ENCODE results near the gene WNT9B. TPM values are rescaled to one million over a fixed set of nuclear protein-coding genes. Genes with fewer than 3 reads are reported as not detected.
A peak's percentile ranks its signal among the peaks of the same experiment; 100 is the strongest.

The WNT9B gene
- total and polyA plus RNA-seq, 9 donors, result 0.04 to 0.52 (median 0.11) TPM; not detected in 5

GRCh38 chr17:46869975-46870803, 18.8 kb downstream of the WNT9B start:
- no peak overlapping the region for H3K27ac ChIP-seq (ENCODE audit: low read length)
- H3K4me3 ChIP-seq (ENCODE audit: low read length), result no peak overlapping the region
- WGBS (ENCODE audit: insufficient coverage), result 81% methylated on average over 8 of the region's 9 CpGs
- no peaks in the 10 kb centered on the region for H3K4me1 ChIP-seq (ENCODE audit: control insufficient read depth, insufficient read depth, low read length)
- H3K36me3 ChIP-seq (ENCODE audit: control insufficient read depth, insufficient read depth, low read length), result no peaks in the 10 kb centered on the region
- no peak for DNase-seq
- no peaks in the 10 kb centered on the region for H3K9me3 ChIP-seq (replicated peaks; ENCODE audit: control insufficient read depth, low read depth, low read length)
- H3K27me3 ChIP-seq (ENCODE audit: control insufficient read depth, insufficient read depth, low read length), result peaks cover 6% of the 10 kb centered on the region

- DNase-seq, result no peak
- no peaks in the 10 kb centered on the region for H3K27me3 ChIP-seq (ENCODE audit: control insufficient read depth, insufficient read depth, low read length)
- H3K4me3 ChIP-seq (ENCODE audit: low read length), result no peak overlapping the region
- WGBS (ENCODE audit: insufficient coverage), result 88% methylated on average over 16 of the region's 16 CpGs
- H3K4me1 ChIP-seq (ENCODE audit: control insufficient read depth, insufficient read depth, low read length), result no peaks in the 10 kb centered on the region
- H3K36me3 ChIP-seq (ENCODE audit: control insufficient read depth, insufficient read depth, low read length), result no peaks in the 10 kb centered on the region
- no peaks in the 10 kb centered on the region for H3K9me3 ChIP-seq (replicated peaks; ENCODE audit: control insufficient read depth, low read depth, low read length)
- H3K27ac ChIP-seq (ENCODE audit: low read length), result no peak overlapping the region
Observed at GRCh38 chr17:46872421-46872820, 21.0 kb downstream of the WNT9B start.

DNA sequence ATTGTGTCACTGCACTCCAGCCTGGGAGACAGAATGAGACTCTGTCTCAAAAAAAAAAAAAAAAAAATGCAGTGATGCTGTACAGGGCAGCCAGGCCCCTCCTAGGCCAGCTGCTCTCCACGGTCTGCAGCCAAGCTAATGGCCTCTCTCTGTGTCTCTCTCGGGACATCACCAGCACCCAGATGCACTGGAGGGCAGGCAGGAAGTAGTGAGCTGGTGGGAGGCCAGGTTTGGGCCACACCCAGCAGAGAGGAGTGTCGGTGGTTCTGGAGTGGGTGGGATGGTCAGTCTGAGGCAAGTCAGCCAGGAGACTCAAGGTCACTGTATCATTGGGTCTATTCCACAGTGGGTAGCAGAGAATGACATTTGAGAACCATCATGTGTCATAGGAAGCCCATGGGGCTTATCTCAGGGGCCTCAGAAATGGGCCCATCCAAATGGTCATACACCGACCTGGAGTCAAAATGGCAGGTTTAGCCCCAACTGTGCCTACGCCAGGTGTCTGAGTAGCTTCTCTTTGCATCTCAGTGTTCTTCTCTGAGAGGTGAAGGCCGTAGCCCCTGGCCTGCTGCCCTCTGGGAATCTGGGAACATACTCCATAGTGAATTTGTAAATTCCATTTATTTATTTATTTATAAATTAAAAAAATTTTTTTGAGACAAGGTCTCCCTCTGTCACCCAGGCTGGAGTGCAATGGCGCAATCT, 22.7 kb downstream of the WNT9B start:
- H3K4me1 ChIP-seq (ENCODE audit: control insufficient read depth, insufficient read depth, low read length), result no peaks in the 10 kb centered on the region
- peaks cover 3% of the 10 kb centered on the region for H3K27me3 ChIP-seq (ENCODE audit: control insufficient read depth, insufficient read depth, low read length)
- no peak overlapping the region for H3K4me3 ChIP-seq (ENCODE audit: low read length)
- no peaks in the 10 kb centered on the region for H3K36me3 ChIP-seq (ENCODE audit: control insufficient read depth, insufficient read depth, low read length)
- no peak for DNase-seq
- WGBS (ENCODE audit: insufficient coverage), result 69% methylated on average over 4 of the region's 7 CpGs
- H3K9me3 ChIP-seq (replicated peaks; ENCODE audit: control insufficient read depth, low read depth, low read length), result no peaks in the 10 kb centered on the region
- H3K27ac ChIP-seq (ENCODE audit: low read length), result no peak overlapping the region

DNA sequence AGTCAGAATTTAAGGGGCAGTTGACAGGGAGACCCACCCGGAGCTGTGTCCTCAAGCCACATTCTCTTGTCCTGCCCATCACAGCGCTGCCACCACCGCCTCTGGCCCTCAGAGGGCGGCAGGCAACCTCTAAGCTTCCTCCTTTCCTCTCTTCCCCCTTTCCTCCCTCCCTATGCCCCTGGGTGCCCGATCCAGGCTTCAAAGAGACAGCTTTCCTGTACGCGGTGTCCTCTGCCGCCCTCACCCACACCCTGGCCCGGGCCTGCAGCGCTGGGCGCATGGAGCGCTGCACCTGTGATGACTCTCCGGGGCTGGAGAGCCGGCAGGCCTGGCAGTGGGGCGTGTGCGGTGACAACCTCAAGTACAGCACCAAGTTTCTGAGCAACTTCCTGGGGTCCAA, 23.5 kb downstream of the WNT9B start:
- H3K36me3 ChIP-seq (ENCODE audit: control insufficient read depth, insufficient read depth, low read length), result no peaks in the 10 kb centered on the region
- WGBS (ENCODE audit: insufficient coverage), result 78% methylated on average over 16 of the region's 16 CpGs

GRCh38 chr17:46875849-46876352, 24.5 kb downstream of the WNT9B start:
- DNase-seq, result no peak
- WGBS (ENCODE audit: insufficient coverage), result 77% methylated on average over 12 of the region's 13 CpGs
- no peaks in the 10 kb centered on the region for H3K9me3 ChIP-seq (replicated peaks; ENCODE audit: control insufficient read depth, low read depth, low read length)
- H3K27ac ChIP-seq (ENCODE audit: low read length), result no peak overlapping the region
- H3K36me3 ChIP-seq (ENCODE audit: control insufficient read depth, insufficient read depth, low read length), result no peaks in the 10 kb centered on the region
- H3K4me1 ChIP-seq (ENCODE audit: control insufficient read depth, insufficient read depth, low read length), result no peaks in the 10 kb centered on the region
- H3K27me3 ChIP-seq (ENCODE audit: control insufficient read depth, insufficient read depth, low read length), result peaks cover 3% of the 10 kb centered on the region
- no peak overlapping the region for H3K4me3 ChIP-seq (ENCODE audit: low read length)

More for the DNA sequence above, 23.5 kb downstream of the WNT9B start:
- H3K9me3 ChIP-seq (replicated peaks; ENCODE audit: control insufficient read depth, low read depth, low read length), result no peaks in the 10 kb centered on the region
- no peak overlapping the region for H3K27ac ChIP-seq (ENCODE audit: low read length)
- DNase-seq, result no peak
- H3K4me3 ChIP-seq (ENCODE audit: low read length), result no peak overlapping the region
- H3K4me1 ChIP-seq (ENCODE audit: control insufficient read depth, insufficient read depth, low read length), result no peaks in the 10 kb centered on the region
- H3K27me3 ChIP-seq (ENCODE audit: control insufficient read depth, insufficient read depth, low read length), result peaks cover 3% of the 10 kb centered on the region

GRCh38 chr17:46876353-46876887, 25.0 kb downstream of the WNT9B start:
- Histone ChIP-seq H3K36me3 (ENCODE audit: control insufficient read depth, insufficient read depth, low read length) (no peaks in the 10 kb centered on the region), H3K4me3 (ENCODE audit: low read length) (no peak overlapping the region), H3K4me1 (ENCODE audit: control insufficient read depth, insufficient read depth, low read length) (no peaks in the 10 kb centered on the region), H3K27me3 (ENCODE audit: control insufficient read depth, insufficient read depth, low read length) (peaks cover 3% of the 10 kb centered on the region), H3K9me3 (replicated peaks; ENCODE audit: control insufficient read depth, low read depth, low read length) (no peaks in the 10 kb centered on the region), H3K27ac (ENCODE audit: low read length) (no peak overlapping the region)
- no peak for DNase-seq
- 45% methylated on average over 10 of the region's 12 CpGs for WGBS (ENCODE audit: insufficient coverage)

DNA sequence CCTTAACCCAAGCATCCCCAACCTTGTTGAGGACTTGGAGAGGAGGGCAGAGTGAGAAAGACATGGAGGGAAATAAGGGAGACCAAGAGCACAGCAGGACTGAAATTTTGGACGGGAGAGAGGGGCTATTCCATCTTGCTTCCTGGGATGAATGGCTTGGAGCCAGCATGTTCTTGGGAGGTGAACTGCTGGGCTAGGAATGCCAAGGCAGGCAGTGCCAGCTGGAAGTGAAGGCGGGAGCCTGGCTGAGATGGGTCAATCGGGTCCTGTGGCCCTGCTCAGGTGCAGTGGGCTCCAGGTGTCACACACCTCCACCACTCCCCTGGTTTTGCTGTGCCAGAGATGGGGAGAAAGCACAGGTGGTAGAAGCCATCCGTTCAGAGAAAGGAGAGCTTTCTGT, 25.5 kb downstream of the WNT9B start:
- DNase-seq, result no peak
- WGBS (ENCODE audit: insufficient coverage), result 70% methylated on average over 2 of the region's 4 CpGs
- no peaks in the 10 kb centered on the region for H3K9me3 ChIP-seq (replicated peaks; ENCODE audit: control insufficient read depth, low read depth, low read length)
- no peaks in the 10 kb centered on the region for H3K36me3 ChIP-seq (ENCODE audit: control insufficient read depth, insufficient read depth, low read length)
- no peak overlapping the region for H3K4me3 ChIP-seq (ENCODE audit: low read length)
- no peak overlapping the region for H3K27ac ChIP-seq (ENCODE audit: low read length)
- H3K4me1 ChIP-seq (ENCODE audit: control insufficient read depth, insufficient read depth, low read length), result no peaks in the 10 kb centered on the region
- H3K27me3 ChIP-seq (ENCODE audit: control insufficient read depth, insufficient read depth, low read length), result peaks cover 3% of the 10 kb centered on the region

DNA sequence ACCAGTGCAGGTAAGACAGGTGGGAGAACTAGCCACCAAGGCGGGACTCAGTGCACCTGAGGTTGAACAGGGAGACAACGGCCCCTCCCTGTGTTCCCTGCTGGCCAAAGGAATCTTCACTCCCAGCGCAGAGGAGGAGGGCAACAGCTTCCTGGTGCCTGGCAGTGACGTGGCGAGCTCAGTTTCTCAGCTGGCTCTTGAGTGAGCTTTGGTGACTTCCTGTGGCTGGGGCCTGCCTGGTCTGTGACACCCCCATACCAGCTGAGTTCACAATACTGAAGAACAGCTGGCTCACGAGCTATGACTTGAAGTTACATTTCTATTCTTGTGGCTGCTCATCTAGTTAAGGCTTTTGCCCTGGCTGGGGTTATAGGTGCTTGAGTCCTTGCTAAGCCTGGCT, 26.1 kb downstream of the WNT9B start:
- Histone ChIP-seq H3K27me3 (ENCODE audit: control insufficient read depth, insufficient read depth, low read length) (peaks cover 3% of the 10 kb centered on the region), H3K4me3 (ENCODE audit: low read length) (no peak overlapping the region), H3K4me1 (ENCODE audit: control insufficient read depth, insufficient read depth, low read length) (no peaks in the 10 kb centered on the region), H3K36me3 (ENCODE audit: control insufficient read depth, insufficient read depth, low read length) (no peaks in the 10 kb centered on the region), H3K27ac (ENCODE audit: low read length) (no peak overlapping the region), H3K9me3 (replicated peaks; ENCODE audit: control insufficient read depth, low read depth, low read length) (no peaks in the 10 kb centered on the region)
- WGBS (ENCODE audit: insufficient coverage), result 60% methylated on average over 5 of the region's 6 CpGs
- peak; percentile 23 for DNase-seq

DNA sequence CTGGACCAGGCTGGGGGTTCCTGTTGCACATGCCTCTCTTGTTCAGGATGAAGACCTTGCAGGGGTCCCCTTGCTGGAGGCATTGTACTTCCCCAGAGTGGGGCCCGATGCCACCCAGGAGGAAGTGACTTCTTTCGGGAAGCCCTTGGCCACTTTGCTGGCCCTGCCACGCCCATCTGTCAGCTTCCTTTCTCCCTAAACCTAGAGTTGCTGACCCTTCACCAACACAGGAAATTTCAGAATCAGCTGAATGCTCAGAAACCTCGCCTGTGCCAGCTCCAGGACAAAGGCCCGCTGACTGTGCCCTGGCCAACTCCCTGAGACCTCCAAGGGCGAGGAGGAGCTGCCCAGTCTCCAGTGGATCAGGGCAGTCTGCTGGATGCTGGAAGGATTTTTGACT, 26.7 kb downstream of the WNT9B start:
- peak; percentile 62 for DNase-seq
- Histone ChIP-seq H3K4me3 (ENCODE audit: low read length) (no peak overlapping the region), H3K27ac (ENCODE audit: low read length) (no peak overlapping the region), H3K9me3 (replicated peaks; ENCODE audit: control insufficient read depth, low read depth, low read length) (no peaks in the 10 kb centered on the region), H3K36me3 (ENCODE audit: control insufficient read depth, insufficient read depth, low read length) (no peaks in the 10 kb centered on the region), H3K4me1 (ENCODE audit: control insufficient read depth, insufficient read depth, low read length) (no peaks in the 10 kb centered on the region), H3K27me3 (ENCODE audit: control insufficient read depth, insufficient read depth, low read length) (peaks cover 3% of the 10 kb centered on the region)
- WGBS (ENCODE audit: insufficient coverage), result 49% methylated on average over 6 of the region's 6 CpGs

DNA sequence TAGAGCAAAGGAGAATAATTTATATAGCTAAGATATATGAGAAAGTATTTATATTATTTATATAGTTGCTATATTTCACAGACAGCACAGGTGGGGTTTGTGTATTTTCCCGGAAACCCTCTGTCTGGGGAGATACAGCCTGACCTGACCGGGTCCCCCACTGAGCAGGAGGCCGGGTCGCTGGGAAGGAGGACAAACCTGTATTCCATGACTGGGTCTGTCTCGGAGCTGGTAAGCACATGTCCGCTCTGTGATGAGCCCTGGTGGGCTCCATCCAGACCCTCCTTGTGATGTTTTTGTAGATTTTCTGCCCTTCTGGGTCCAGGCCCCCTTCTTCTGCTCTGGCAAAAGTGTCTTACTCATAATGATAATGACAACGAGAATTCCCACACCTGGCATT, 27.7 kb downstream of the WNT9B start:
- Histone ChIP-seq H3K27me3 (ENCODE audit: control insufficient read depth, insufficient read depth, low read length) (peaks cover 7% of the 10 kb centered on the region), H3K27ac (ENCODE audit: low read length) (no peak overlapping the region), H3K36me3 (ENCODE audit: control insufficient read depth, insufficient read depth, low read length) (no peaks in the 10 kb centered on the region), H3K9me3 (replicated peaks; ENCODE audit: control insufficient read depth, low read depth, low read length) (no peaks in the 10 kb centered on the region), H3K4me1 (ENCODE audit: control insufficient read depth, insufficient read depth, low read length) (peaks cover 4% of the 10 kb centered on the region), H3K4me3 (ENCODE audit: low read length) (no peak overlapping the region)
- WGBS (ENCODE audit: insufficient coverage), result 72% methylated on average over 2 of the region's 7 CpGs
- no peak for DNase-seq
